K562 (cell line): ENCODE results near the gene AMIGO1. TPM values are rescaled to one million over a fixed set of nuclear protein-coding genes. Genes with fewer than 3 reads are reported as not detected.

ENCODE experiments used
- ARHGAP35 ChIP-seq: fragments of 450-650 bp; IDR thresholded peaks from 2 replicates; pipeline ENCODE4 v1.6.1; 2018; ENCODE audit not compliant: partially characterized antibody
- BCL6 ChIP-seq: fragments of 250-450 bp; sonication (Bioruptor Pico); IDR thresholded peaks from 2 replicates; pipeline ENCODE4 v1.4.0; 2020
- CBFA2T3 ChIP-seq: fragments of 450-650 bp; IDR thresholded peaks from 2 replicates; pipeline ENCODE4 v1.6.1; 2017
- GATAD2B ChIP-seq: fragments of 450-650 bp; IDR thresholded peaks from 2 replicates; pipeline ENCODE4 v1.6.1; 2017; ENCODE audit warnings: mild to moderate bottlenecking, borderline replicate concordance
- IFI16 ChIP-seq: fragments of 250-450 bp; sonication (Bioruptor Pico); IDR thresholded peaks from 2 replicates; pipeline ENCODE4 v2.1.2; 2022; ENCODE audit warnings: mild to moderate bottlenecking, inconsistent platforms
- MCM7 ChIP-seq, 2 experiments: fragments of 450-650 bp; IDR thresholded peaks; 2 replicates each; pipeline ENCODE4 v1.6.1; 2016 to 2018
- NFE2L1 ChIP-seq: fragments of 450-650 bp; IDR thresholded peaks from 2 replicates; pipeline ENCODE4 v1.6.1; 2016; ENCODE audit warnings: missing genetic modification characterization, low read depth, mild to moderate bottlenecking, missing compliant biosample characterization, moderate library complexity, borderline replicate concordance
- PHTF2 ChIP-seq: fragments of 250-450 bp; sonication (Bioruptor Pico); IDR thresholded peaks from 2 replicates; pipeline ENCODE4 v1.5.0; 2021; ENCODE audit warnings: mild to moderate bottlenecking
- RBM25 ChIP-seq: fragments of 200-400 bp; formaldehyde crosslinking; IDR thresholded peaks from 2 replicates; pipeline ENCODE4 v1.6.1; 2018; ENCODE audit warnings: low read length, low read depth, moderate library complexity; ENCODE audit not compliant: severe bottlenecking
- SRSF3 ChIP-seq: fragments of 200-400 bp; formaldehyde crosslinking; IDR thresholded peaks from 2 replicates; pipeline ENCODE4 v1.6.1; 2016; ENCODE audit warnings: mild to moderate bottlenecking, low read length, moderate library complexity; ENCODE audit not compliant: insufficient read depth
- ZNF347 ChIP-seq: fragments of 450-650 bp; formaldehyde crosslinking; IDR thresholded peaks from 2 replicates; pipeline ENCODE4 v1.4.0; 2020; ENCODE audit warnings: low read depth, mild to moderate bottlenecking, moderate library complexity
- ZNF586 ChIP-seq: fragments of 450-650 bp; formaldehyde crosslinking; conservative IDR thresholded peaks from 2 replicates; pipeline ENCODE4 v1.4.0; 2020; ENCODE audit warnings: mild to moderate bottlenecking, moderate library complexity
- ZNF699 ChIP-seq: fragments of 250-450 bp; sonication (Bioruptor Pico); IDR thresholded peaks from 2 replicates; pipeline ENCODE4 v1.8.0; 2021; ENCODE audit warnings: mild to moderate bottlenecking, moderate library complexity; ENCODE audit not compliant: insufficient replicate concordance
- ZNF77 ChIP-seq: fragments of 250-450 bp; sonication (Bioruptor Pico); IDR thresholded peaks from 2 replicates; pipeline ENCODE4 v1.5.0; 2020
- polyA plus RNA-seq, 8 experiments: library from polyadenylated mRNA; depleted of rRNA in 4 of 8; stranded (reverse) in 5 of 8; unstranded in 3 of 8; fragments of >200 nt; fragmentation: Nextera tagmentation in 2 of 8; fragmentation: Illumina TruSeq in 1 of 8; extraction: Ambion mirVana in 2 of 8; extraction: Trizol in 1 of 8; gene quantifications; 2 replicates each; pipeline versions ENCODE4 v1.2.1 to v1.2.3, GENCODE V29; 2011 to 2014; ENCODE audit warnings: inconsistent platforms in 1 of 8, missing spikeins in 1 of 8
- total RNA-seq, 7 experiments: library from RNA; depleted of rRNA in 6 of 7; stranded (reverse); fragments of >200 nt in 6 of 7; fragmentation: Illumina TruSeq in 2 of 7; extraction: Trizol in 2 of 7; gene quantifications; 2 replicates each; pipeline versions ENCODE4 v1.2.1 to v1.2.3, GENCODE V29; 2011 to 2021; ENCODE audit warnings: low replicate concordance in 1 of 7
- TF ChIP-seq, protein P1 (sequence below): sonication (generic); formaldehyde crosslinking; IDR thresholded peaks from 2 replicates; pipeline ENCODE4 v1.8.1; 2023; ENCODE audit warnings: missing genetic modification reagents, mild to moderate bottlenecking, borderline replicate concordance
- TF ChIP-seq, protein P2 (sequence below): fragments of 450-650 bp; IDR thresholded peaks from 2 replicates; pipeline ENCODE4 v1.6.1; 2016; ENCODE audit warnings: antibody characterized with exemption
- TF ChIP-seq, protein P3 (sequence below): sonication (generic); formaldehyde crosslinking; IDR thresholded peaks from 2 replicates; pipeline ENCODE4 v1.8.0; 2022; ENCODE audit warnings: mild to moderate bottlenecking, missing genetic modification reagents
- TF ChIP-seq, protein P4 (sequence below), 2 experiments: IDR thresholded peaks in 1 of 2; conservative IDR thresholded peaks in 1 of 2; 2 replicates each; pipeline ENCODE4 v1.6.1; 2016; ENCODE audit warnings: low read depth in 2 of 2, mild to moderate bottlenecking in 1 of 2, missing compliant biosample characterization in 1 of 2, missing genetic modification characterization in 1 of 2, moderate library complexity in 1 of 2

Gene AMIGO1
- total and polyA plus RNA-seq, 9 of the 15 experiments (the other 6 are each of a cell fraction or from before 2014, with no cell fraction given) = 0.24 to 1.0 (median 0.54) TPM

DNA sequence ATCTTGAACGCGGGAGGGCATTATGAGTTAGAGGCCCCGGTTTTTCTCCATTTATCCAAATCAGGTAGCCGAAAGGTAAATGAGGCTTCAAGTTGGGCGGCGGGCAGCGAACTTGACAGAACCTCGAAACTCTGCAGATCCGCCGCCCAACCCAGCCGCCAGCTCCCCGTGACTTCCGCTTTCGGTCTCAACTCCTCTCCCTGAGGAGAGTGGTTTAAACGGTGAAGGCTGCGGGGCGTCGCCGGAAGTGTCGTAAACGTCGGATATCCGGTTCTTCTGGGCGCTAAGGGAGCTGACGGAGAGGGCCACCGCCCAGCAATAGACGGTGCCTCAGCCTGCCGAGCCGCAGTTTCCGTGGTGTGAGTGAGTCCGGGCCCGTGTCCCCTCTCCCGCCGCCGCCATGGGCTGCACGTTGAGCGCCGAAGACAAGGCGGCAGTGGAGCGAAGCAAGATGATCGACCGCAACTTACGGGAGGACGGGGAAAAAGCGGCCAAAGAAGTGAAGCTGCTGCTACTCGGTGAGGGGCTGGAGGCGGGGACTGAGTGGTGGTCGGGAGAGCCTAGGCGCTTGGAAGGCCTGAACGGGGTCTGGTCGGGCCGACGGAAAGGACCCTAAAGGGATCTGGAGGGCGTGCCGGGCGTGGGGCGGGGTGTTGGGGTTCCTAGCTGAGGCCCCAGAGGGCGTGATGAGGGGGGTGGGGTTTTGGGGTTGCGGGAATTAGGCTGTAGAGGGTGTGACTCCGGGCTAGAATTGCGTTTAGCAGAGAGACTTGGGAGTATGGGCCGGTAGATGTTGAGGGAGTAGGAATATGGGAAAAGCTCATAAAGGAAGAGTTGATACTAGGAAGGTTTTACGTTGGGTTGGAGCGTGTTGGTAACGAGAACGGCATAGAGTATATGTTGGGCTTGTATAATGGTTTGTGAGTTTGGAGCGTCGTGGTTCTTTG is 39.1 kb upstream of the AMIGO1 start, which contains the start of gene GNAI3 (continued):
- TF ChIP-seq, protein P1, sequence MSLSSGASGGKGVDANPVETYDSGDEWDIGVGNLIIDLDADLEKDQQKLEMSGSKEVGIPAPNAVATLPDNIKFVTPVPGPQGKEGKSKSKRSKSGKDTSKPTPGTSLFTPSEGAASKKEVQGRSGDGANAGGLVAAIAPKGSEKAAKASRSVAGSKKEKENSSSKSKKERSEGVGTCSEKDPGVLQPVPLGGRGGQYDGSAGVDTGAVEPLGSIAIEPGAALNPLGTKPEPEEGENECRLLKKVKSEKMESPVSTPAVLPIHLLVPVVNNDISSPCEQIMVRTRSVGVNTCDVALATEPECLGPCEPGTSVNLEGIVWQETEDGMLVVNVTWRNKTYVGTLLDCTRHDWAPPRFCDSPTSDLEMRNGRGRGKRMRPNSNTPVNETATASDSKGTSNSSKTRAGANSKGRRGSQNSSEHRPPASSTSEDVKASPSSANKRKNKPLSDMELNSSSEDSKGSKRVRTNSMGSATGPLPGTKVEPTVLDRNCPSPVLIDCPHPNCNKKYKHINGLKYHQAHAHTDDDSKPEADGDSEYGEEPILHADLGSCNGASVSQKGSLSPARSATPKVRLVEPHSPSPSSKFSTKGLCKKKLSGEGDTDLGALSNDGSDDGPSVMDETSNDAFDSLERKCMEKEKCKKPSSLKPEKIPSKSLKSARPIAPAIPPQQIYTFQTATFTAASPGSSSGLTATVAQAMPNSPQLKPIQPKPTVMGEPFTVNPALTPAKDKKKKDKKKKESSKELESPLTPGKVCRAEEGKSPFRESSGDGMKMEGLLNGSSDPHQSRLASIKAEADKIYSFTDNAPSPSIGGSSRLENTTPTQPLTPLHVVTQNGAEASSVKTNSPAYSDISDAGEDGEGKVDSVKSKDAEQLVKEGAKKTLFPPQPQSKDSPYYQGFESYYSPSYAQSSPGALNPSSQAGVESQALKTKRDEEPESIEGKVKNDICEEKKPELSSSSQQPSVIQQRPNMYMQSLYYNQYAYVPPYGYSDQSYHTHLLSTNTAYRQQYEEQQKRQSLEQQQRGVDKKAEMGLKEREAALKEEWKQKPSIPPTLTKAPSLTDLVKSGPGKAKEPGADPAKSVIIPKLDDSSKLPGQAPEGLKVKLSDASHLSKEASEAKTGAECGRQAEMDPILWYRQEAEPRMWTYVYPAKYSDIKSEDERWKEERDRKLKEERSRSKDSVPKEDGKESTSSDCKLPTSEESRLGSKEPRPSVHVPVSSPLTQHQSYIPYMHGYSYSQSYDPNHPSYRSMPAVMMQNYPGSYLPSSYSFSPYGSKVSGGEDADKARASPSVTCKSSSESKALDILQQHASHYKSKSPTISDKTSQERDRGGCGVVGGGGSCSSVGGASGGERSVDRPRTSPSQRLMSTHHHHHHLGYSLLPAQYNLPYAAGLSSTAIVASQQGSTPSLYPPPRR (CRISPR knock-in tag) = no peak
- TF ChIP-seq MCM7 (IDR thresholded peaks at IDR 0.05) = no peak
- TF ChIP-seq BCL6 (CRISPR knock-in tag) = no peak
- no peak for TF ChIP-seq IFI16 (CRISPR knock-in tag)
- TF ChIP-seq NFE2L1 (tag) = no peak
- TF ChIP-seq PHTF2 = no peak
- no peak for TF ChIP-seq GATAD2B
- TF ChIP-seq, protein P2, sequence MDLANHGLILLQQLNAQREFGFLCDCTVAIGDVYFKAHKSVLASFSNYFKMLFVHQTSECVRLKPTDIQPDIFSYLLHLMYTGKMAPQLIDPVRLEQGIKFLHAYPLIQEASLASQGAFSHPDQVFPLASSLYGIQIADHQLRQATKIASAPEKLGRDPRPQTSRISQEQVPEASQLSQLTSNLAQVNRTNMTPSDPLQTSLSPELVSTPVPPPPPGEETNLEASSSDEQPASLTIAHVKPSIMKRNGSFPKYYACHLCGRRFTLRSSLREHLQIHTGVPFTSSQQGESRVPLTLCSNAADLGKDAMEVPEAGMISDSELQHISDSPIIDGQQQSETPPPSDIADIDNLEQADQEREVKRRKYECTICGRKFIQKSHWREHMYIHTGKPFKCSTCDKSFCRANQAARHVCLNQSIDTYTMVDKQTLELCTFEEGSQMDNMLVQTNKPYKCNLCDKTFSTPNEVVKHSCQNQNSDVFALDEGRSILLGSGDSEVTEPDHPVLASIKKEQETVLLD = no peak
- TF ChIP-seq, protein P3, sequence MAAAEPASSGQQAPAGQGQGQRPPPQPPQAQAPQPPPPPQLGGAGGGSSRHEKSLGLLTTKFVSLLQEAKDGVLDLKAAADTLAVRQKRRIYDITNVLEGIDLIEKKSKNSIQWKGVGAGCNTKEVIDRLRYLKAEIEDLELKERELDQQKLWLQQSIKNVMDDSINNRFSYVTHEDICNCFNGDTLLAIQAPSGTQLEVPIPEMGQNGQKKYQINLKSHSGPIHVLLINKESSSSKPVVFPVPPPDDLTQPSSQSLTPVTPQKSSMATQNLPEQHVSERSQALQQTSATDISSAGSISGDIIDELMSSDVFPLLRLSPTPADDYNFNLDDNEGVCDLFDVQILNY = no peak
- TF ChIP-seq SRSF3 = no peak
- no peak for TF ChIP-seq ZNF347
- no peak for TF ChIP-seq ZNF586 (CRISPR knock-in tag)
- TF ChIP-seq, protein P4, sequence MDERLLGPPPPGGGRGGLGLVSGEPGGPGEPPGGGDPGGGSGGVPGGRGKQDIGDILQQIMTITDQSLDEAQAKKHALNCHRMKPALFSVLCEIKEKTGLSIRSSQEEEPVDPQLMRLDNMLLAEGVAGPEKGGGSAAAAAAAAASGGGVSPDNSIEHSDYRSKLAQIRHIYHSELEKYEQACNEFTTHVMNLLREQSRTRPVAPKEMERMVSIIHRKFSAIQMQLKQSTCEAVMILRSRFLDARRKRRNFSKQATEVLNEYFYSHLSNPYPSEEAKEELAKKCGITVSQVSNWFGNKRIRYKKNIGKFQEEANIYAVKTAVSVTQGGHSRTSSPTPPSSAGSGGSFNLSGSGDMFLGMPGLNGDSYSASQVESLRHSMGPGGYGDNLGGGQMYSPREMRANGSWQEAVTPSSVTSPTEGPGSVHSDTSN (CRISPR knock-in tag; IDR thresholded peaks at IDR 0.05; ENCODE audit: low read depth) = no peak
- TF ChIP-seq, protein P4 (tag; conservative IDR thresholded peaks at IDR 0.05; ENCODE audit: low read depth) = no peak
- TF ChIP-seq RBM25 = no peak
- TF ChIP-seq ARHGAP35 = no peak
- no peak for TF ChIP-seq ZNF699 (CRISPR knock-in tag)
- TF ChIP-seq CBFA2T3 = no peak
- no peak for TF ChIP-seq ZNF77 (CRISPR knock-in tag)
